ENCODE results near the gene TBC1D22A.
"Not testable (repeated sequence)": the region's sequence is repeated elsewhere in the genome, so short reads cannot be mapped to it uniquely, and the experiment has no call there.

TBC1D22A gene

GRCh38 chr22:47047321-47048122, 285.1 kb downstream of the TBC1D22A start:
- no peak for ATAC-seq
- DNase-seq = no peak

GRCh38 chr22:47048123-47049077, 285.9 kb downstream of the TBC1D22A start:
- ATAC-seq = no peak

GRCh38 chr22:47049078-47049624, 286.7 kb downstream of the TBC1D22A start:
- ATAC-seq (no peak), DNase-seq (no peak)

More at GRCh38 chr22:47048123-47049077, 285.9 kb downstream of the TBC1D22A start:
- no peak for DNase-seq

- DNase-seq, ATAC-seq: not testable (repeated sequence)
Observed at GRCh38 chr22:47049736-47050400, 287.4 kb downstream of the TBC1D22A start.

GRCh38 chr22:47050401-47051051, 288.1 kb downstream of the TBC1D22A start:
- no peak for ATAC-seq
- DNase-seq = no peak

GRCh38 chr22:47051441-47052071, 289.1 kb downstream of the TBC1D22A start:
- DNase-seq (no peak), ATAC-seq (no peak)

GRCh38 chr22:47052236-47053012, 290.0 kb downstream of the TBC1D22A start:
- DNase-seq (no peak), ATAC-seq (no peak)

GRCh38 chr22:47053013-47053725, 290.7 kb downstream of the TBC1D22A start:
- DNase-seq (no peak), ATAC-seq (no peak)

GRCh38 chr22:47053726-47054141, 291.3 kb downstream of the TBC1D22A start:
- DNase-seq = no peak
- no peak for ATAC-seq

- DNase-seq = no peak
- no peak for ATAC-seq
Observed at GRCh38 chr22:47054231-47055072, 292.0 kb downstream of the TBC1D22A start.

GRCh38 chr22:47055073-47055355, 292.6 kb downstream of the TBC1D22A start:
- DNase-seq = no peak
- ATAC-seq = no peak

- no peak for DNase-seq
- no peak for ATAC-seq
Observed at GRCh38 chr22:47055461-47055860, 293.0 kb downstream of the TBC1D22A start.

- no peak for ATAC-seq
- DNase-seq = no peak
Observed at GRCh38 chr22:47055921-47056320, 293.5 kb downstream of the TBC1D22A start.

- ATAC-seq = no peak
Observed at GRCh38 chr22:47056361-47056760, 293.9 kb downstream of the TBC1D22A start.

GRCh38 chr22:47056776-47057470, 294.5 kb downstream of the TBC1D22A start:
- DNase-seq = no peak

More at GRCh38 chr22:47056361-47056760, 293.9 kb downstream of the TBC1D22A start:
- DNase-seq = no peak

GRCh38 chr22:47057916-47058585, 295.6 kb downstream of the TBC1D22A start:
- ATAC-seq (no peak), DNase-seq (no peak)

More at GRCh38 chr22:47056776-47057470, 294.5 kb downstream of the TBC1D22A start:
- ATAC-seq = no peak

- DNase-seq (no peak), ATAC-seq (no peak)
Observed at GRCh38 chr22:47059076-47059475, 296.6 kb downstream of the TBC1D22A start.
